ENCODE data around the gene EXOC4.

The EXOC4 gene

GRCh38 chr7:133646472-133647315 is 393.8 kb downstream of the EXOC4 start:
- DNase-seq = no peak

DNA sequence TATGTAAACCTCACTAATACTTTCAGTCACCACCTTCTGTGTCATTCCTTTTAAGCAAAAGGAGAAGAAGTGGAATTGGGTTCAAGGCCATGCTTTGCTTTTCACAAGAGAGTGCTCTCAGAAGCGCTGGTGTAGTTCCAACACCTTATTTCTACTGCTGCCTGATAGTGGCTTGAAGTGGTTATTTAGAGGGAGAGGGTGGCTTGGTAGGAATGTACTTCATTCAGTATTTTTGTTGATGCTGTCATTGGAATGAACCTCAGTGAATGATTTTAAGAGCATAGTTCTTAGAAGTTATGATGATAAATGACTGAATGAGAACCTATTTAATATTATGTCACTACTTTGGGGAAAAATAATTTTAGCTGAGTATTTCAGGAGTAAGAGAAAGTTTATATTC is 396.7 kb downstream of the EXOC4 start:
- DNase-seq = no peak

- DNase-seq = no peak
Measured at GRCh38 chr7:133650069-133650468, 397.2 kb downstream of the EXOC4 start.

DNA sequence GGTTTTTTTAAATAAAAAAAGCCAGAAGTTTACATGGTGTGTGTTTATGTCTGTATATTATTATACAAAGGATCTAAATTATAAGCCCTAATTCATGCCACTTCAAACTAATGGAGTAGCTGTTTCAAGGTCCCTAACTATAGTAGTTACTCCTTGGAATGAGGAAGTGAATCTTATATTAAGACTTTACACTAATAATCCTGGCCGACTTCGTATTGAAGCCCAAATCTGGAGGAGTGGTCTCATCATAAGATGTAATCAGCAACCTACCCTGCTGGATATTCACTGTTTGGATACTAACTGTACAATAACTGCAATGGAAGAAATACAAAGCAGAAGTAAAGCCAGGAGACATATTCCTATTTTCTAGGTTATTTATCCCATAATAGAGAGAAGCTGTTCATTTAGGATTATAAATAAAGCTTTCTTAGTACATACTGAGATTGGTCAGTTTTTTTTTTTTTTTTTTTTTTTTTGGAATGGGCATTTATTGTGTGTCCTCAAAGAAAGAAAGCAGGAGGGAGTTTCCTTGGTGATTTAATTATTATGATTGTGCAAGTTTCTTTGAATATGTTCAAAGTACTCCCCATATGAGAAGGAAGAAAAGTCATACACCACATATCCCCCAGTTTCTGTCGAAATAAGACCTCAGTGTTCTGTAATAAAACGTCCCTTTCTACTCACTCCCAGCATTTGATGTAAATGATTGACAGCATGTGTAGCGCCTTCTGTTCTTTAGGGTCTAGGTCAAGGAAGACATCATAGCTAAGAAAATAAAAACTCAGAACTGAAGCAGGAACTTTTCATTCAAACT is 397.8 kb downstream of the EXOC4 start:
- no peak for DNase-seq

GRCh38 chr7:133652547-133652946 is 399.7 kb downstream of the EXOC4 start:
- DNase-seq = no peak

DNA sequence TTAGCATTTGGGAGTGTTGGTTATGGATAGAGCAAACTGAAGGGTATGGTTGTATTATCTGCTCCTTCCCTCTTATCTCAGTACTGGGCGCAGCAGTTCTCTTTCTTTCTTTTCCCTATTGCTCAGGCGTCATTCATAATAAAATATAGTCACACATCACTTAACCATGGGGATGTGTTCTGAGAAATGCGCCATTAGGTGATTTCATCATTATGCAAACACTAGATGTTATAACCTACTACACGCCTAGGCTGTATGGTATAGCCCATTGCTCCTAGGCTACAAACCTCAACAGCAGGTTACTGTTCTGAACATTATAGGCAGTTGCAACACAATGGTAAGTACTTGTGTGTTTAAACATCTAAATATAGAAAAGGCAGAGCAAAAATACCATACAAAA is 401.7 kb downstream of the EXOC4 start:
- no peak for DNase-seq

DNA sequence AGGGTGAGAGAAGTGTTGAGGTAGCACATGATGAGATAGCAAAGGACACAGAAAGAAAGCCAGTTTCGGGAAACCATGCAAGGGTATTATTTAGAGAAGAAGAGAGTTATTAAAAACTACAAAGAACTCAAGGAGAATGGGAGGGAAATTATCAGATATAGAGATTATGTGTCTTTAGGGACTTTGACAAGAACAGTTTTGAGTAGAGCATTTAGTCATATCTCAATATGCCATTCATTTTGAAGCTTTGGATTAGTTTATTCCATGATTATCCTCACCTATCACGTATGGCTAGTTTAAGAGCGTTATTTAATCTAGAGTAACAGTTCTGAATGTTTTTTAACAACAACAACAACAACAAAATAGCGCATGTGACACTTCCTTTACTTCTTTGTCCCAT is 409.4 kb downstream of the EXOC4 start:
- no peak for DNase-seq

DNA sequence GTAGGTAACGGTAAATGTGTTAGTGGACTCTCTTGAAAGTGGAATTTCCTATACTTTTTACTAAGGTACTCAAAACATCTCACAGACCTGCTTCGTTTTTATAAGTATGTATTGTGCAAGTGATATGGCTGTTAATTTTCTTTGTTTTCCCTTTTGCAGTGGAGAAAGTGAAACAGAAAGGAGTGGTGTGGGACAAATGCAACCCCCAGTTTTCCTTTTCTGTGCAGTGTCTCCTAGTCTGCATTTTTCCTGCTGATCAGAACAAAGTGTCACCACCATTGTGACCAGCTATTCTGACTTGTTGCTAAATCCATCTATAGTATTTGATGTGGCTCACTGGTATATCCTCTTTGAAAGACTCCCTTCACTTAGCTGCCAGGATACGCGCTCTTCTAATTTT is 410.0 kb downstream of the EXOC4 start:
- no peak for DNase-seq

DNA sequence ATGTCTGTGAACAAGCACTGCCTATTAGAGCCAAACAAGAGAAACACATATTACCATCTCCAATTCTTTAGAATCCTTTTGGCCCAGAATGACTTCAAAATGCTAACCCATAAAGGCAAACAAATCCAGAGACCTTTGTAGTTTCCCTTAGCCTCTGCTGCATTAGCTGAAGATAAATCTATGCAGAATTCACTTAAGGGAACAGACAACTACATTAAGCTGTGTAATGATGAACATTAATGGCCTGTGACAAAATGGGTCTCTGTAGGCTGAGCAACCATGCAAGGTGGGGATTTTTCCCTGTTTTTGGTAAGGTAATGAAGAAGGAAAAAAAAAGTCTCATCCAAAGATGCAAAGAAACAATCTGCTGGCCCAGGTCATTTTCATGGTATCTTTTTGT is 411.6 kb downstream of the EXOC4 start:
- DNase-seq = no peak

- no peak for DNase-seq
Measured at GRCh38 chr7:133668296-133669060, 415.6 kb downstream of the EXOC4 start.

- no peak for DNase-seq
Measured at GRCh38 chr7:133669061-133669455, 416.2 kb downstream of the EXOC4 start.

DNA sequence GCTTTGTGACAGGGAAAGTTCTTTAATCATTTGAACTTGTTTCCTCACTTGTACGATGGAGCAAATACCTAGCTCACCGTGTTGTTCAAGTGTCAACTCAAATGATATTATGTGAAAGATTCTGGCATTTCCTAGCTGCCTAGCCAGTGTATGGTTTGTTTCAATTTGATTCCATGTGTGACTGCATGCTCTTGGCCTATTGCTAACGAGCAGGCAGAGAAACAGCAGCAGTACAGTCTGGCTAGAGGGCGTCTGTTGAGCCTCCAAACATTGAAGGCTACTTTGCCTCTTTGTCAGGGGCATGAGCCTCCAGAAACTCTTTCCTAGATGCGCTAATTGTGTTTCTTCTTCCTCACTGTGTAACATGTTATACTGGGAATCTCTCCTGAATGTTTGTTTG is 417.4 kb downstream of the EXOC4 start:
- no peak for DNase-seq

- no peak for DNase-seq
Measured at GRCh38 chr7:133672866-133673265, 420.0 kb downstream of the EXOC4 start.

DNA sequence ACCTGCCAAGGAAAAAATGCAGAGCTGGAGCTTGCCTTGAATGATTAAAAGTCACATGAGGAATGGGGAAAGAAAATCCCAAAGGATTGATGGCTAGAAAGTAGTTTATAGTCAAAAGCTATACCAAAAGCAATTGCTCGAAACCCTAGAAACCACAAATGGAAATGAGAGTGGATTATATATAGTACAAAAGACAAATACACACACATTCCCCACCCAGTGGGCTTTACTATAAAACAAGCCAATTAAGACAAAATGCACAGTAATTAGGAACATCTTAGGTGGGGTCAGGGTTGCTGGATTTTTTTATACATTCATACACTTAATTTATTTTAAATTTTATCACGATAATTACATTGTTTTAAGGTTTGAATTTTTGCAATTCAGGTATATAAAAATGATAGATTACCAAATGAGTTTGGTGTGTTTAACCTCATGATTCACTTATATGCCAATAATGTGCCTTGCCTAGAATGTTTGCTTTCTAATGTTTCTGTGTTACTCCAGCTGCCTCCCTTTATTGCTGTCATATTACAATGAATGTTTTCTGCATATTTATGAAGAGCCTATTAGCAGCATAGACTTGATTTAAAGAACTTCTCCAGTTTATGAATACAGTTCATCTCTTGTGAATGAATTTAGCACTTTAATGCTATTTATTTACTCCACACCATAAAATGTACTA is 421.3 kb downstream of the EXOC4 start:
- no peak for DNase-seq

GRCh38 chr7:133675510-133676218 is 422.8 kb downstream of the EXOC4 start:
- no peak for DNase-seq

- DNase-seq = no peak
Measured at GRCh38 chr7:133676805-133677370, 424.0 kb downstream of the EXOC4 start.

- DNase-seq = no peak
Measured at GRCh38 chr7:133678137-133678814, 425.4 kb downstream of the EXOC4 start.

- DNase-seq = no peak
Measured at GRCh38 chr7:133679977-133680376, 427.1 kb downstream of the EXOC4 start.

DNA sequence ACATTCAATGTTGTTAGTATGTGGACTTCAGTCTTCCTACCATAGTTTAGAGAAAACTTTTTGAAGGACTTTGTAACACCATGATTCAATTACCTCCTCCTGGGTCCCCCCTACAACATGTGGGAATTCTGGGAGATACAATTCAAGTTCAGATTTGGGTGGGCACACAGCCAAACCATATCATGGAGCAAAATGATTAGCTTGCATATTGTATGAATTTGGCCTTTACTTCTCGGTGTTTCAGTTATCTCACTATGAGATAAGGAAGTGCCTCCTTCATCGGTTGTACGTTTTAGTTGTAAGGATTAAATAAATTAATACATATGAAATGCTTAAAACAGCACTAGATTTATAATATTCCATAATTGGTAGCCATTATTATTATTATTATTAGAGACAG is 428.7 kb downstream of the EXOC4 start:
- DNase-seq = no peak

- no peak for DNase-seq
Measured at GRCh38 chr7:133682364-133683181, 429.7 kb downstream of the EXOC4 start.

DNA sequence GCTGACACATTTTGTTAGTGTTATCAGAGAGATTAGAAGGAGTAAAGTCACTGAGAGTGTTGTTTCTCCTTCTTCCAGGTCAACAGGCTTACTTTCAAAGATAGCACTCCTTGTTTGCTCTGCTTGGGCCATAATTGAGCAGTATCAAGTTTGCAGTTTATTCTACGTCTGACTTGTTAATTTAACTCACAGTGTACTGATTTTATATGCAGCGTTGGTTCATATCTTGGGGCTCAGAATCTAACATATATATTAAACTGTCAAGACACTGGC is 430.2 kb downstream of the EXOC4 start:
- no peak for DNase-seq

Data from activated effector memory CD4-positive, alpha-beta T cell treated with anti-CD3 and anti-CD28 coated beads, Interleukin-2, amount 50 U/mL, for 16 hours (primary cell).